ENCODE results near the gene ABHD16A.

GRCh38 chr6:31655349-31656237 lies 47.5 kb downstream of the ABHD16A start, which contains the start of gene APOM:
- TF ChIP-seq POLR2AphosphoS5 (IDR thresholded peaks at IDR 0.05; ENCODE audit: low read depth, low read length) (no peak), TAF1 (IDR thresholded peaks at IDR 0.05; ENCODE audit: borderline replicate concordance, low read depth, low read length) (no peak), POLR2A (IDR thresholded peaks at IDR 0.05; ENCODE audit: low read depth, low read length) (no peak)

Data from GM12892 (cell line).